ENCODE results near the gene HIBADH.
"Not testable (repeated sequence)": the region's sequence is repeated elsewhere in the genome, so short reads cannot be mapped to it uniquely, and the experiment has no call there.

HIBADH gene

GRCh38 chr7:27600247-27600646 lies 62.4 kb downstream of the HIBADH start:
- DNase-seq (ENCODE audit: low spot score), result no peak

GRCh38 chr7:27595009-27595408 lies 67.7 kb downstream of the HIBADH start:
- no peak for DNase-seq (ENCODE audit: low spot score)

GRCh38 chr7:27593226-27593625 lies 69.5 kb downstream of the HIBADH start:
- DNase-seq (ENCODE audit: low spot score), result no peak

- no peak for DNase-seq (ENCODE audit: low spot score)
Measured at GRCh38 chr7:27590416-27590815, 72.3 kb downstream of the HIBADH start.

GRCh38 chr7:27587429-27587828 lies 75.3 kb downstream of the HIBADH start:
- no peak for DNase-seq (ENCODE audit: low spot score)

- no peak for DNase-seq (ENCODE audit: low spot score)
Measured at GRCh38 chr7:27586825-27587224, 75.9 kb downstream of the HIBADH start.

GRCh38 chr7:27585781-27586447 lies 76.8 kb downstream of the HIBADH start:
- DNase-seq (ENCODE audit: low spot score), result no peak

- DNase-seq (ENCODE audit: low spot score), result no peak
Measured at GRCh38 chr7:27581906-27582305, 80.8 kb downstream of the HIBADH start.

GRCh38 chr7:27581119-27581518 lies 81.6 kb downstream of the HIBADH start:
- DNase-seq (ENCODE audit: low spot score), result no peak

- DNase-seq (ENCODE audit: low spot score), result no peak
Measured at GRCh38 chr7:27579565-27579964, 83.1 kb downstream of the HIBADH start.

GRCh38 chr7:27578169-27578568 lies 84.5 kb downstream of the HIBADH start:
- DNase-seq (ENCODE audit: low spot score), result not testable (repeated sequence)

GRCh38 chr7:27576360-27576944 lies 86.2 kb downstream of the HIBADH start:
- DNase-seq (ENCODE audit: low spot score), result peak; percentile 37

GRCh38 chr7:27575613-27576012 lies 87.1 kb downstream of the HIBADH start:
- DNase-seq (ENCODE audit: low spot score), result no peak

- DNase-seq (ENCODE audit: low spot score), result no peak
Measured at GRCh38 chr7:27569106-27569505, 93.6 kb downstream of the HIBADH start.

- no peak for DNase-seq (ENCODE audit: low spot score)
Measured at GRCh38 chr7:27567266-27567665, 95.4 kb downstream of the HIBADH start.

- no peak for DNase-seq (ENCODE audit: low spot score)
Measured at GRCh38 chr7:27564881-27565482, 97.7 kb downstream of the HIBADH start.

- no peak for DNase-seq (ENCODE audit: low spot score)
Measured at GRCh38 chr7:27560706-27561235, 101.9 kb downstream of the HIBADH start.

- no peak for DNase-seq (ENCODE audit: low spot score)
Measured at GRCh38 chr7:27555670-27556069, 107.0 kb downstream of the HIBADH start.

- no peak for DNase-seq (ENCODE audit: low spot score)
Measured at GRCh38 chr7:27554826-27555225, 107.9 kb downstream of the HIBADH start.

GRCh38 chr7:27553273-27553672 lies 109.4 kb downstream of the HIBADH start:
- no peak for DNase-seq (ENCODE audit: low spot score)

- DNase-seq (ENCODE audit: low spot score), result no peak
Measured at GRCh38 chr7:27551803-27552400, 110.8 kb downstream of the HIBADH start.

GRCh38 chr7:27549606-27550005 lies 113.1 kb downstream of the HIBADH start:
- no peak for DNase-seq (ENCODE audit: low spot score)

- no peak for DNase-seq (ENCODE audit: low spot score)
Measured at GRCh38 chr7:27548304-27548703, 114.4 kb downstream of the HIBADH start.

Data from CD4-positive, alpha-beta T cell treated with Interleukin-15 for 4 hours (primary cell).